Ishikawa (cell line): ENCODE results near the gene FAM25A.

Experiments
- CEBPB ChIP-seq: IDR thresholded peaks from 2 replicates; pipeline ENCODE4 v1.6.1; 2012
- CREB1 ChIP-seq: IDR thresholded peaks from 2 replicates; pipeline ENCODE4 v1.6.1; 2012; ENCODE audit warnings: low read depth
- EGR1 ChIP-seq: IDR thresholded peaks from 2 replicates; pipeline ENCODE4 v1.6.1; 2012
- EP300 ChIP-seq: IDR thresholded peaks from 2 replicates; pipeline ENCODE4 v1.6.1; 2012; ENCODE audit warnings: borderline replicate concordance
- FOXM1 ChIP-seq: IDR thresholded peaks from 2 replicates; pipeline ENCODE4 v1.6.1; 2012; ENCODE audit warnings: low read depth, borderline replicate concordance
- MAX ChIP-seq: IDR thresholded peaks from 2 replicates; pipeline ENCODE4 v1.6.1; 2012
- NFIC ChIP-seq: IDR thresholded peaks from 2 replicates; pipeline ENCODE4 v1.6.1; 2012
- RAD21 ChIP-seq: IDR thresholded peaks from 2 replicates; pipeline ENCODE4 v1.6.1; 2012; ENCODE audit warnings: low read depth
- REST ChIP-seq: IDR thresholded peaks from 2 replicates; pipeline ENCODE4 v1.6.1; 2012; ENCODE audit warnings: low read depth, mild to moderate bottlenecking
- TAF1 ChIP-seq: IDR thresholded peaks from 2 replicates; pipeline ENCODE4 v1.6.1; 2012; ENCODE audit warnings: low read depth, mild to moderate bottlenecking
- TCF12 ChIP-seq: IDR thresholded peaks from 2 replicates; pipeline ENCODE4 v1.6.1; 2012; ENCODE audit warnings: low read depth
- TEAD4 ChIP-seq: IDR thresholded peaks from 2 replicates; pipeline ENCODE4 v1.6.1; 2012
- USF1 ChIP-seq: IDR thresholded peaks from 2 replicates; pipeline ENCODE4 v1.6.1; 2012
- YY1 ChIP-seq: IDR thresholded peaks from 2 replicates; pipeline ENCODE4 v1.6.1; 2012; ENCODE audit warnings: low read depth
- ZBTB7A ChIP-seq: IDR thresholded peaks from 2 replicates; pipeline ENCODE4 v1.6.1; 2012; ENCODE audit warnings: low read depth

Gene FAM25A

GRCh38 chr10:87008303-87008702 is 11.8 kb upstream of the FAM25A start:
- TF ChIP-seq EGR1, result peak; percentile 80

- 0 out of 2 replicates have a peak, but pooled peaks have one; percentile 31 for TF ChIP-seq NFIC
Measured at GRCh38 chr10:87019066-87019465, 1.0 kb upstream of the FAM25A start.

- TF ChIP-seq TEAD4, result peak; percentile 39; the same call in 1 of the 2 replicates
- TF ChIP-seq EP300, result peak; percentile 27; the same call in 1 of the 2 replicates
Measured at GRCh38 chr10:87025285-87025958, 5.3 kb downstream of the FAM25A start.

GRCh38 chr10:87030912-87031635 is 11.0 kb downstream of the FAM25A start:
- TF ChIP-seq MAX (no peak), NFIC (no peak), RAD21 (no peak), CREB1 (no peak), REST (no peak), FOXM1 (no peak), EP300 (no peak), CEBPB (no peak), ZBTB7A (no peak), EGR1 (no peak), YY1 (no peak), TAF1 (no peak), TCF12 (no peak), TEAD4 (no peak), USF1 (no peak)

- TF ChIP-seq EP300 (no peak), TCF12 (no peak), CREB1 (no peak), TAF1 (no peak), REST (no peak), FOXM1 (no peak), ZBTB7A (no peak), TEAD4 (no peak), NFIC (no peak), CEBPB (no peak), USF1 (no peak), EGR1 (no peak)
Measured at GRCh38 chr10:87036623-87037022, 16.5 kb downstream of the FAM25A start.

- 0 out of 2 replicates have a peak, but pooled peaks have one; percentile 25 for TF ChIP-seq NFIC
- TF ChIP-seq EGR1, result no peak
Measured at GRCh38 chr10:87038286-87038717, 18.2 kb downstream of the FAM25A start.

- no peak for TF ChIP-seq ZBTB7A
- TF ChIP-seq NFIC, result no peak
- TF ChIP-seq USF1, result no peak
- TF ChIP-seq CREB1, result no peak
- TF ChIP-seq EGR1, result no peak
- TF ChIP-seq EP300, result no peak
- no peak for TF ChIP-seq FOXM1
Measured at GRCh38 chr10:87038786-87039185, 18.7 kb downstream of the FAM25A start.
